Parathyroid adenoma (tissue), 2 donors: ENCODE measurements around the gene CD9.

Experiments
- H2AFZ ChIP-seq: fragments of 300-600 bp; sonication (generic); one replicate; pipeline ENCODE4 v1.7.0; 2017; ENCODE audit warnings: antibody characterized with exemption, mild to moderate bottlenecking
- H3K27ac ChIP-seq: fragments of 300-600 bp; sonication (generic); one replicate; pipeline ENCODE4 v1.7.0; 2017
- H3K27me3 ChIP-seq: fragments of 300-600 bp; sonication (generic); one replicate; pipeline ENCODE4 v1.7.0; 2017; ENCODE audit warnings: low read length; ENCODE audit not compliant: control insufficient read depth, insufficient read depth
- H3K36me3 ChIP-seq: fragments of 300-600 bp; sonication (generic); one replicate; pipeline ENCODE4 v1.7.0; 2017; ENCODE audit warnings: low read length; ENCODE audit not compliant: control insufficient read depth, insufficient read depth
- H3K4me1 ChIP-seq: fragments of 300-600 bp; sonication (generic); one replicate; pipeline ENCODE4 v1.7.0; 2017; ENCODE audit warnings: control low read depth
- H3K4me2 ChIP-seq: fragments of 300-600 bp; sonication (generic); one replicate; pipeline ENCODE4 v1.7.0; 2017; ENCODE audit warnings: low read length
- H3K4me3 ChIP-seq: fragments of 300-600 bp; sonication (generic); one replicate; pipeline ENCODE4 v1.7.0; 2017; ENCODE audit warnings: low read depth, low read length
- H3K79me2 ChIP-seq: fragments of 300-600 bp; sonication (generic); one replicate; pipeline ENCODE4 v1.7.0; 2017; ENCODE audit warnings: control low read depth
- H3K9ac ChIP-seq: fragments of 300-600 bp; sonication (generic); one replicate; pipeline ENCODE4 v1.7.0; 2017; ENCODE audit warnings: mild to moderate bottlenecking
- H3K9me3 ChIP-seq: fragments of 300-600 bp; sonication (generic); one replicate; pipeline ENCODE4 v1.7.0; 2017; ENCODE audit warnings: low read length; ENCODE audit not compliant: control insufficient read depth
- TF ChIP-seq, protein P1 (sequence below): fragments of 300-600 bp; sonication (generic); IDR thresholded peaks from one replicate; pipeline ENCODE4 v1.7.0; 2017; ENCODE audit warnings: antibody characterized with exemption, mild to moderate bottlenecking
- donor health status: primary hyperparathyroidism.

CD9 gene

DNA sequence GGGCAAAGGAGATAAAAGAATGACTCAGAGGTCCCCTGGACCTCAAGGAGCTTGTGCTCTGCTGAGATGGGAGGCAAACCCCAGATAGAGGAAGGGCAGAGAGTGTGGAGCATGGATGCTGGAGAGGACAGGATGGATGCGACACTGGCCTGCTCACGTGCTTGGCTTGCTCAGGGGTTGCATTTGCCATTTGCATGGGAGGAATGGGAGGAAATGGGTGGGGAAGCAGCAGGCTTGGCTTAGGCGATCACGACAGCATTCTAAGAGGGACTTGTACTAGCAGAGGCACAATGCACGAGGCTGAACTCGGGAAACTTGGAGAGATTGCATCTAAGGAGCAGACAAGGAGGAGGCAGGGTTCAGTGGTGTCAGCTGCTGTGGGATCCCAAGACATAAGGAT is 19.8 kb downstream of the CD9 start:
- no peaks in the 10 kb centered on the region for H3K36me3 ChIP-seq
- no peaks in the 10 kb centered on the region for H3K27me3 ChIP-seq
- no peak overlapping the region for H3K4me3 ChIP-seq
- H3K4me1 ChIP-seq = peaks cover 89% of the 10 kb centered on the region
- peak overlapping the region; percentile 99 for H3K27ac ChIP-seq
- H3K9me3 ChIP-seq = no peaks in the 10 kb centered on the region
- H3K79me2 ChIP-seq = peaks cover 77% of the 10 kb centered on the region
- H2AFZ ChIP-seq = no peak overlapping the region
- no peak overlapping the region for H3K9ac ChIP-seq
- peak overlapping the region; percentile 22 for H3K4me2 ChIP-seq
- TF ChIP-seq, protein P1, sequence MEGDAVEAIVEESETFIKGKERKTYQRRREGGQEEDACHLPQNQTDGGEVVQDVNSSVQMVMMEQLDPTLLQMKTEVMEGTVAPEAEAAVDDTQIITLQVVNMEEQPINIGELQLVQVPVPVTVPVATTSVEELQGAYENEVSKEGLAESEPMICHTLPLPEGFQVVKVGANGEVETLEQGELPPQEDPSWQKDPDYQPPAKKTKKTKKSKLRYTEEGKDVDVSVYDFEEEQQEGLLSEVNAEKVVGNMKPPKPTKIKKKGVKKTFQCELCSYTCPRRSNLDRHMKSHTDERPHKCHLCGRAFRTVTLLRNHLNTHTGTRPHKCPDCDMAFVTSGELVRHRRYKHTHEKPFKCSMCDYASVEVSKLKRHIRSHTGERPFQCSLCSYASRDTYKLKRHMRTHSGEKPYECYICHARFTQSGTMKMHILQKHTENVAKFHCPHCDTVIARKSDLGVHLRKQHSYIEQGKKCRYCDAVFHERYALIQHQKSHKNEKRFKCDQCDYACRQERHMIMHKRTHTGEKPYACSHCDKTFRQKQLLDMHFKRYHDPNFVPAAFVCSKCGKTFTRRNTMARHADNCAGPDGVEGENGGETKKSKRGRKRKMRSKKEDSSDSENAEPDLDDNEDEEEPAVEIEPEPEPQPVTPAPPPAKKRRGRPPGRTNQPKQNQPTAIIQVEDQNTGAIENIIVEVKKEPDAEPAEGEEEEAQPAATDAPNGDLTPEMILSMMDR = no peak

DNA sequence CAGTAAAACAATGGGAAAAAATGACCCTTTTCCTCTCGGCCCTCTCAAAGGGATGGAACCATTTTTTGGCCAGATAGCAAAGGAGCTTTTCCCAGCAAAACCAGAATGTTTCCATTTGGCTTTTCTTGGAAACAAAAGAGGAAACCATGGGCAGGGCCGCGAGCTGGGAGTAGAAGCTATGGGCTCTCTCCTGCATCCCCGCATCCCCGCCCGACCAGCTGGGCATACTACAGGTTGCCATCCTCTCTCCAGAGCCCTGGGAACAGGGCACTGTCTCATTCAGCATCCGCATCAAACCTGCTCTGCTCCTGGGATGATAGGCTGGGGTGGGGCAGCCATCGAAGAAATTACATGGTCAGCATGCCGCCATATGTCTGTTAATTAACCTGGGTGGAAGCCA is 20.9 kb downstream of the CD9 start:
- Histone ChIP-seq H3K4me3 (peak overlapping the region; percentile 11), H3K4me1 (peaks cover 93% of the 10 kb centered on the region), H2AFZ (no peak overlapping the region), H3K4me2 (peak overlapping the region; percentile 22), H3K79me2 (peaks cover 84% of the 10 kb centered on the region), H3K36me3 (no peaks in the 10 kb centered on the region), H3K9me3 (no peaks in the 10 kb centered on the region), H3K9ac (no peak overlapping the region), H3K27ac (peak overlapping the region; percentile 99), H3K27me3 (no peaks in the 10 kb centered on the region)
- TF ChIP-seq, protein P1 = no peak

DNA sequence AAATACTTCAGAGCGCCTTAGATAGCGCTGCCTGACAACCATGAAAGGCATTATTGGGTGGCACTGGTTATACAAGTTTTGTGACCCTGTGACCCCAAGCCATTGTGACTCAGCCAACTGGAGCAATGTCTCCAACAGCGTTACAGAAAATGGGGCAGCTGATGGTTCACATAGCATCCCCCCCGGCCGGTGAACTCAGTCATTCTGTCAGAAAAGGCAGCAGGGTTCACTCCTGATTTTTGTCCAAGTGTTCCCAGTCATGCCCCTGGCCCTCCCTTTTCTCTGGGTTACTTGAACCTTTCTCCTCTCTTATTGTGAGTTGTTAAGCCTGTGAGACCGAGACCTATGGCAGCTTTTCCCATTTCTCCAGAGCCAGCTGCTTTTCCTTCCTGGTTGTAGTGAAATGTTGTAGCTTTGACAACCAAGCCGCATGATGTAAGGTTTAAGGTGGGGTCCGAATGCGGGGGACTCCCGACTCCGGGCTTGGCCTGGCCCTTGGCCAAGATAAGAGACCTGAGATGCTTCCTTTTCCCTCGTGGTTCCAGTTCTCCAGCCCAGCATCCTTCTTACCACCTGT is 22.0 kb downstream of the CD9 start:
- Histone ChIP-seq H3K4me1 (peaks cover 91% of the 10 kb centered on the region), H3K9me3 (no peaks in the 10 kb centered on the region), H3K9ac (no peak overlapping the region), H3K4me2 (peak overlapping the region; percentile 59), H3K27me3 (no peaks in the 10 kb centered on the region), H3K36me3 (no peaks in the 10 kb centered on the region), H3K27ac (peak overlapping the region; percentile 99), H2AFZ (no peak overlapping the region), H3K4me3 (no peak overlapping the region), H3K79me2 (peaks cover 75% of the 10 kb centered on the region)
- TF ChIP-seq, protein P1 = no peak

DNA sequence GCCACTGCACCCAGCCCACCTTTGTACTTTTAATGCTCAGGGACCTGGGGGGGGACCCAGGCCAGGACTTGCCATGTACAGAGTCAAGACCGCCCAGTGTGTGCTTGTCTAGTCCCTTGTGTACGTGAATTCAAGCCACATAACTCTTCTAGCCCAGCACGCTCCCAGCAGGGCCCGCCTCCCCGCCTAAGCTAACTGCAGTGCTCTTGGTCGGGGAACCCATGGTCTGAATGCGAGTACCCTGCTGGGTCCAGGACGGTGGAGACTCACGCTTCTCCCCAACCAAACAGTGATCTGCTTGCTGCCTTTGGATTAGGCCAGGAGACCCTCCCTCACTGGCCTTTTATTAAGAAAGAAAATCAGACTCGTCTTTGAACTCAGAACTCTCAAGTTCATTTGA is 23.3 kb downstream of the CD9 start:
- Histone ChIP-seq H3K27ac (peak overlapping the region; percentile 99), H3K4me1 (peaks cover 91% of the 10 kb centered on the region), H2AFZ (no peak overlapping the region), H3K4me3 (no peak overlapping the region), H3K9me3 (no peaks in the 10 kb centered on the region), H3K4me2 (no peak overlapping the region), H3K9ac (no peak overlapping the region), H3K36me3 (no peaks in the 10 kb centered on the region), H3K79me2 (peaks cover 73% of the 10 kb centered on the region), H3K27me3 (no peaks in the 10 kb centered on the region)
- TF ChIP-seq, protein P1 = no peak

DNA sequence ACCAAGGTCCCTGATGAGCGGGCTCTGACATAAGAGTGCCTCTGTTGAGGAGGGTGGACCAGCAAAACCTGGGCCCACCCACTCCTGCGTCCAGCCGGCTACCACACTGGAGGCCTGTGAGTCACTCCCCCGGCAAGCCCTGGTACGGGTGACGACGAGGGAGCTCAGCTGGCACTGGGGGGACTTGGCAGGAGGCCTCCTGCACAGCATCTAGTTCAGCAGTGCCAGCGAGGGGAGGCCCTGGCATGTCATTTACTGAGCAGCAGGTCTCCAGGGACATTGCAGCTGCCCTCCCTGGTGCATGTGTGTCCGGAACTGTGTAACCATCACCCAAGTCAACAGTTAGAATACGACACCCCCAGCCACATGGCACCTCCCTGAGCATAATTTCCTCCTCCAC is 24.4 kb downstream of the CD9 start:
- H3K4me3 ChIP-seq = no peak overlapping the region
- H3K27me3 ChIP-seq = no peaks in the 10 kb centered on the region
- no peak overlapping the region for H3K4me2 ChIP-seq
- TF ChIP-seq, protein P1 = no peak
- peak overlapping the region; percentile 99 for H3K27ac ChIP-seq
- H2AFZ ChIP-seq = no peak overlapping the region
- H3K36me3 ChIP-seq = no peaks in the 10 kb centered on the region
- H3K9ac ChIP-seq = no peak overlapping the region
- H3K79me2 ChIP-seq = peaks cover 70% of the 10 kb centered on the region
- peaks cover 97% of the 10 kb centered on the region for H3K4me1 ChIP-seq
- H3K9me3 ChIP-seq = no peaks in the 10 kb centered on the region
